ENCODE results near the gene PHF12. TPM values are rescaled to one million over a fixed set of nuclear protein-coding genes. Genes with fewer than 3 reads are reported as not detected.

PHF12 gene
- polyA plus RNA-seq, 2 of the 4 experiments (the other 2 are of a cell fraction) = 25.3 to 29.9 TPM

- 85% methylated on average over 7 of the region's 7 CpGs for WGBS (ENCODE audit: missing lambda C conversion rate)
- no peak for DNase-seq (ENCODE audit: low read depth in 1 of 2, low spot score in 1 of 2)
- ChIA-PET POLR2A (no interaction called here), CTCF (interaction anchor here (1.1 to 3.2 kb wide), 5 partner anchors 11 to 147 kb away, joined by 3 to 11 read pairs (median 4); partner anchors contain the start of genes DHRS13 and TLCD1)
- no peaks in the 10 kb centered on the region for H3K4me1 ChIP-seq
- H3K4me3 ChIP-seq = no peak overlapping the region
- no peak for TF ChIP-seq POLR2A (IDR thresholded peaks at IDR 0.05; ENCODE audit: low read length)
- TF ChIP-seq PBX3 (IDR thresholded peaks at IDR 0.05) = no peak
- TF ChIP-seq KDM1A (IDR thresholded peaks at IDR 0.05; ENCODE audit: low read depth) = no peak
- no peak for TF ChIP-seq KDM5A (IDR thresholded peaks at IDR 0.05)
- no peak overlapping the region for H3K4me2 ChIP-seq
- H3K27ac ChIP-seq = no peak overlapping the region
- H3K9me3 ChIP-seq = no peaks in the 10 kb centered on the region
- ATAC-seq = no peak
- no peak for FAIRE-seq
Observed at GRCh38 chr17:28873839-28874238, 77.5 kb downstream of the PHF12 start.

DNA sequence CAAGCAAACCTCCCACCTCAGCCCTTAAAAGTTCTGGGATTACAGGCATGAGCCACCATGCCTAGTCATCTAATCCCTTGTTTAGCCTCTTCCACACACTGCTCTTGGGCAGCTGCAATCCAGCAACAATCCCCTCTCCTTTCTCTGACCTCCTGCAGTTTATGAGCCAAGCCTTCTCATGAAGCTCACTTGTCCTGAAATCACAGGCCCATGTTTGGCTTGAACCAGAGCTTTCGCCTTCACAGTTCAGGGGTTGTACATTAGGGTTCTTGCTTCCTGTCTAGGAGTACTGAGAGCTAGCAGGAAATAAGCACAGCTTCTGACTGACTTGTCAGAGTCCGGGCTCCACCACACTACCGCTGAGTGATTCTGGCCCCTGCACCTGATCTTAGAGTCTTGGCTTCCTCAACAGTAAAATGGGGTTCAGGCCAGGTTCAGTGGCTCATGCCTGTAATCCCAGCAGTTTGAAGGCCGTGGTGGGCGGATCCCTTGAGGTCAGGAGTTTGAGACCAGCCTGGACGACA is 80.2 kb downstream of the PHF12 start:
- POLR2A ChIA-PET = interaction anchor here (0.6 kb wide), 1 partner anchor 139 kb away, joined by 4 read pairs; no protein-coding TSS in a partner anchor

DNA sequence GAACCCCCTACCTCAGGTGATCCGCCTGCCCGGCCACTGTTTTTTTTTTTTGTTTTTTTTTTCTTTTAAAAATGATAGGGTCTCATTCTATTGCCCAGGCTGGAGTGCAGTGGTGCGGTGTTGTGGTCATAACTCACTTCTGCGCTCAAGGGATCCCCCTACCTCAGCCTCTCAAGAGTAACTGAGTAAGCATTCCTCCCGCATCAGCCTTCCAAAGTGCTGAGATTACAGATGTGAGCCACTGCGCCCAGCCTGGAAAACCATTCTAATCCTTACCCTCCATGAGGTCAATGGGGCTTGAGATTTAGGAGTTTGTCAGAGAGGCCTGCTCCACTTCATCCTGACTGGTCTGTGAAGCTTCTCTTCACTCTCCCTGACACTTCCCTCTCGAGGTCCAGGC is 84.0 kb downstream of the PHF12 start:
- Histone ChIP-seq H3K27ac (no peak overlapping the region), H3K9me3 (no peaks in the 10 kb centered on the region), H3K4me1 (no peaks in the 10 kb centered on the region), H3K4me2 (no peak overlapping the region), H3K4me3 (no peak overlapping the region)
- DNase-seq (ENCODE audit: low read depth in 1 of 2, low spot score in 1 of 2) = no peak
- TF ChIP-seq RAD21 (conservative IDR thresholded peaks at IDR 0.05 in 1 of 2, IDR thresholded peaks at IDR 0.05 in 1 of 2) (no peak), JUN (IDR thresholded peaks at IDR 0.05) (no peak), NR3C1 (IDR thresholded peaks at IDR 0.05) (no peak), POLR2AphosphoS2 (conservative IDR thresholded peaks at IDR 0.05; ENCODE audit: low read length) (no peak), NPAS2 (CRISPR knock-in tag; IDR thresholded peaks at IDR 0.05; ENCODE audit: borderline replicate concordance) (no peak), ZFP36 (IDR thresholded peaks at IDR 0.05; ENCODE audit: borderline replicate concordance, partially characterized antibody) (no peak), POLR2A (IDR thresholded peaks at IDR 0.05; ENCODE audit: low read length) (no peak), CBX2 (IDR thresholded peaks at IDR 0.05; ENCODE audit: borderline replicate concordance, low read depth) (no peak), MAFK (IDR thresholded peaks at IDR 0.05; ENCODE audit: partially characterized antibody) (no peak), PBX3 (IDR thresholded peaks at IDR 0.05) (no peak), EHF (CRISPR knock-in tag; IDR thresholded peaks at IDR 0.05) (no peak), BCL3 (IDR thresholded peaks at IDR 0.05) (no peak), CHD2 (IDR thresholded peaks at IDR 0.05; ENCODE audit: low read length, partially characterized antibody) (no peak), ZNF302 (CRISPR knock-in tag; IDR thresholded peaks at IDR 0.05) (no peak), RARB (CRISPR knock-in tag; IDR thresholded peaks at IDR 0.05) (no peak)
- TF ChIP-seq, protein P1, sequence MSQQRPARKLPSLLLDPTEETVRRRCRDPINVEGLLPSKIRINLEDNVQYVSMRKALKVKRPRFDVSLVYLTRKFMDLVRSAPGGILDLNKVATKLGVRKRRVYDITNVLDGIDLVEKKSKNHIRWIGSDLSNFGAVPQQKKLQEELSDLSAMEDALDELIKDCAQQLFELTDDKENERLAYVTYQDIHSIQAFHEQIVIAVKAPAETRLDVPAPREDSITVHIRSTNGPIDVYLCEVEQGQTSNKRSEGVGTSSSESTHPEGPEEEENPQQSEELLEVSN (IDR thresholded peaks at IDR 0.05; ENCODE audit: borderline replicate concordance, low read depth) = no peak
- ChIA-PET CTCF (interaction anchor here (0.6 to 5.2 kb wide), 6 partner anchors 9 to 140 kb away, joined by 3 to 25 read pairs (median 4); no protein-coding TSS in a partner anchor), POLR2A (no interaction called here)
- FAIRE-seq = no peak
- WGBS (ENCODE audit: missing lambda C conversion rate) = 84% methylated on average over 7 of the region's 7 CpGs
- no peak for ATAC-seq

More for the DNA sequence above, 80.2 kb downstream of the PHF12 start:
- TF ChIP-seq ZC3H11A (IDR thresholded peaks at IDR 0.05) (no peak), FOXS1 (CRISPR knock-in tag; IDR thresholded peaks at IDR 0.05) (no peak), ZSCAN20 (CRISPR knock-in tag; IDR thresholded peaks at IDR 0.05) (no peak), EHMT2 (IDR thresholded peaks at IDR 0.05; ENCODE audit: low read depth) (no peak), RNF2 (IDR thresholded peaks at IDR 0.05; ENCODE audit: borderline replicate concordance, low read depth) (no peak), ZNF302 (CRISPR knock-in tag; IDR thresholded peaks at IDR 0.05) (no peak), RAD21 (conservative IDR thresholded peaks at IDR 0.05 in 1 of 2, IDR thresholded peaks at IDR 0.05 in 1 of 2) (no peak), HES2 (IDR thresholded peaks at IDR 0.05) (no peak), HEYL (CRISPR knock-in tag; IDR thresholded peaks at IDR 0.05) (no peak), CTCF (IDR thresholded peaks at IDR 0.05) (no peak), FOSL2 (IDR thresholded peaks at IDR 0.05) (no peak), FOSL2 (CRISPR knock-in tag; IDR thresholded peaks at IDR 0.05) (no peak)
- Histone ChIP-seq H3K9me3 (no peaks in the 10 kb centered on the region), H3K4me3 (no peak overlapping the region), H3K27ac (no peak overlapping the region), H3K4me2 (no peak overlapping the region), H3K4me1 (no peaks in the 10 kb centered on the region)
- FAIRE-seq = no peak
- no peak for DNase-seq (ENCODE audit: low read depth in 1 of 2, low spot score in 1 of 2)
- ATAC-seq = peak in 1 of 2 experiments; percentile 12; a peak in 1 of 6 replicates
- WGBS (ENCODE audit: missing lambda C conversion rate) = 84% methylated on average over 6 of the region's 6 CpGs
- CTCF ChIA-PET = interaction anchor here (0.9 to 2.7 kb wide), 11 partner anchors 8 to 219 kb away, joined by 3 to 22 read pairs (median 5); partner anchors contain the start of genes DHRS13 and FLOT2

All from A549 (cell line).